ENCODE measurements around the gene TOR1B. TPM values are rescaled to one million over a fixed set of nuclear protein-coding genes. Genes with fewer than 3 reads are reported as not detected.
A peak's percentile ranks its signal among the peaks of the same experiment; 100 is the strongest.

TOR1B gene
- total RNA-seq, 2 experiments from 2014 or later, result 13.3 to 14.9 TPM

DNA sequence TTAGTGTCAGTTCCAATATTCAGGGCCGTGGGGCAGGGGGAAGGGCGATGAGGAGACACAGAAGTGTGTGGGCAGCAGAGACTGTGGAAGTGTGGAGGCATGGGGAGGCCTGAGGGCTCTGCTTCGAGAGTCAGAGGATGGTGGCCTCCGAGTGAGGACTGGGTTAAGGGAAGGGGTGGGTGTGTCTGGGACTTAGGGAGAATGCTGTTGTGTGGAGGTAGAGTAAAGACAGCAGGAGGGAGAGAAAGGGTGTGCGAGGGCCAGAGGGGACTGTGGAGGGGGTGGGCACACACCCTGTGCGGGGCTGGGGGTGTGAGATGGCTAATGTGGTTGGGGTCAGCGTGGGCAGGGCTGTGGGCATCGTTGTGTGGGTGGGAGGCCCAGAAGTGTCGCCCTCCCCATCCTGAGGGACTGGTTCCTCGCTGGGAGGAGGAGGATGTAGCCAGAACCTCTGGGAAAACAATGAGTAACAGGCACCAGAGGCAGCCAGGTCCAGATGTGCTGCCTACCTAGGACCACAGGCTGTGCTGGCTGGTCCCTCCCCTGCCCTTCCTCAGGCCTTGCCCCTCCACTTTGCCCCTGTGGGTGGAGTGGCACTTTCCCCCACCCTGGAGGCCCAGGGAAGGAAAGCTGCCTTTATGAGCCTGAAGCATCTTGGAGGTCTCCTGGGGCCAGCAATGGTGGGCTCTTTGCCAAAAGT lies 36.5 kb downstream of the TOR1B start:
- H3K4me2 ChIP-seq (ENCODE audit: low read length), result peak overlapping the region; percentile 58
- no peaks in the 10 kb centered on the region for H3K36me3 ChIP-seq (ENCODE audit: insufficient read depth, low read length)
- H3K4me3 ChIP-seq (ENCODE audit: low read depth, low read length, poor library complexity, severe bottlenecking), result no peak overlapping the region
- H3K27ac ChIP-seq (ENCODE audit: low read depth, low read length, poor library complexity, severe bottlenecking), result peak overlapping the region; percentile 62
- BruUV-seq (replicated peaks), result no TSS peak
- TF ChIP-seq, protein P1, sequence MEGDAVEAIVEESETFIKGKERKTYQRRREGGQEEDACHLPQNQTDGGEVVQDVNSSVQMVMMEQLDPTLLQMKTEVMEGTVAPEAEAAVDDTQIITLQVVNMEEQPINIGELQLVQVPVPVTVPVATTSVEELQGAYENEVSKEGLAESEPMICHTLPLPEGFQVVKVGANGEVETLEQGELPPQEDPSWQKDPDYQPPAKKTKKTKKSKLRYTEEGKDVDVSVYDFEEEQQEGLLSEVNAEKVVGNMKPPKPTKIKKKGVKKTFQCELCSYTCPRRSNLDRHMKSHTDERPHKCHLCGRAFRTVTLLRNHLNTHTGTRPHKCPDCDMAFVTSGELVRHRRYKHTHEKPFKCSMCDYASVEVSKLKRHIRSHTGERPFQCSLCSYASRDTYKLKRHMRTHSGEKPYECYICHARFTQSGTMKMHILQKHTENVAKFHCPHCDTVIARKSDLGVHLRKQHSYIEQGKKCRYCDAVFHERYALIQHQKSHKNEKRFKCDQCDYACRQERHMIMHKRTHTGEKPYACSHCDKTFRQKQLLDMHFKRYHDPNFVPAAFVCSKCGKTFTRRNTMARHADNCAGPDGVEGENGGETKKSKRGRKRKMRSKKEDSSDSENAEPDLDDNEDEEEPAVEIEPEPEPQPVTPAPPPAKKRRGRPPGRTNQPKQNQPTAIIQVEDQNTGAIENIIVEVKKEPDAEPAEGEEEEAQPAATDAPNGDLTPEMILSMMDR (conservative IDR thresholded peaks at IDR 0.05; ENCODE audit: low read length), result no peak
- no peak for TF ChIP-seq EZH2phosphoT487 (IDR thresholded peaks at IDR 0.05; ENCODE audit: borderline replicate concordance, low read depth, low read length)
- no peaks in the 10 kb centered on the region for H4K20me1 ChIP-seq (ENCODE audit: insufficient read depth, low read length)
- ChIA-PET POLR2A (interaction anchor here (0.6 kb wide), 1 partner anchor 11 kb away, joined by 3 read pairs; no protein-coding TSS in a partner anchor), CTCF (ENCODE audit: unreplicated experiment) (no interaction called here)
- H3K9me3 ChIP-seq (ENCODE audit: low read length), result no peaks in the 10 kb centered on the region
- H3K79me2 ChIP-seq (ENCODE audit: insufficient read depth, low read depth, low read length), result peaks cover 15% of the 10 kb centered on the region
- intact Hi-C loops (cut with micrococcal nuclease; ENCODE audit: unreplicated experiment), result no loop called here
- H3K4me1 ChIP-seq (ENCODE audit: insufficient read depth, low read length, poor library complexity, severe bottlenecking), result peaks cover 37% of the 10 kb centered on the region
- H2AFZ ChIP-seq (ENCODE audit: low read length), result no peak overlapping the region
- H3K9me2 ChIP-seq (ENCODE audit: insufficient read depth, low read length), result no peaks in the 10 kb centered on the region
- DNase-seq (ENCODE audit: low spot score), result no peak

DNA sequence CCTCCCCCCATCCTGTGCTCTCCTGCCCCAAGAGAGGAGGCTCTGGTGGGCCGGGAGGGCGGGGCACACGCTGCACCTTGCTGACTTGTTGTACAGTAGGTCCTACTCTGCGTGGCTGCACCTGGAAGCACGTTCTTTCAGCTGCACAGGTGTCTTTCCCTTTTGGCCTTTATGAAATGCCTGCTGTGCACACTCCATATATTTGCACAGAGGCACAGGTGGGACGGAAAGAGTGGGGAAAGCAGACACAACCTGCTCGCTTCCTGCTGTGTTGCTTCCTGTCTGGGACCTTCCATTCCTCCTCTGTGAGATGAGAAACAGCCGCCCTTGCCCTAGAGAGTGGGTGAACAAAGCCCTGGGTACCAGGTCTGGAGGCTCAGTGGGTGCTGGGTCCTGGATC lies 37.0 kb downstream of the TOR1B start:
- peak overlapping the region; percentile 58 for H3K4me2 ChIP-seq (ENCODE audit: low read length)
- ChIA-PET POLR2A (interaction anchor here (0.6 kb wide), 1 partner anchor 11 kb away, joined by 3 read pairs; no protein-coding TSS in a partner anchor), CTCF (ENCODE audit: unreplicated experiment) (no interaction called here)
- no TSS peak for BruUV-seq (replicated peaks)
- no peaks in the 10 kb centered on the region for H3K9me3 ChIP-seq (ENCODE audit: low read length)
- TF ChIP-seq EZH2phosphoT487 (IDR thresholded peaks at IDR 0.05; ENCODE audit: borderline replicate concordance, low read depth, low read length), result no peak
- TF ChIP-seq, protein P1 (conservative IDR thresholded peaks at IDR 0.05; ENCODE audit: low read length), result no peak
- H2AFZ ChIP-seq (ENCODE audit: low read length), result no peak overlapping the region
- H3K79me2 ChIP-seq (ENCODE audit: insufficient read depth, low read depth, low read length), result peaks cover 10% of the 10 kb centered on the region; the same call in 1 of the 2 replicates
- H3K9me2 ChIP-seq (ENCODE audit: insufficient read depth, low read length), result no peaks in the 10 kb centered on the region
- intact Hi-C loops (cut with micrococcal nuclease; ENCODE audit: unreplicated experiment), result no loop called here
- peak overlapping the region; percentile 62 for H3K27ac ChIP-seq (ENCODE audit: low read depth, low read length, poor library complexity, severe bottlenecking)
- no peak overlapping the region for H3K4me3 ChIP-seq (ENCODE audit: low read depth, low read length, poor library complexity, severe bottlenecking)
- peak; percentile 56 for DNase-seq (ENCODE audit: low spot score)
- H3K36me3 ChIP-seq (ENCODE audit: insufficient read depth, low read length), result no peaks in the 10 kb centered on the region
- peaks cover 38% of the 10 kb centered on the region for H3K4me1 ChIP-seq (ENCODE audit: insufficient read depth, low read length, poor library complexity, severe bottlenecking)
- H4K20me1 ChIP-seq (ENCODE audit: insufficient read depth, low read length), result no peaks in the 10 kb centered on the region

DNA sequence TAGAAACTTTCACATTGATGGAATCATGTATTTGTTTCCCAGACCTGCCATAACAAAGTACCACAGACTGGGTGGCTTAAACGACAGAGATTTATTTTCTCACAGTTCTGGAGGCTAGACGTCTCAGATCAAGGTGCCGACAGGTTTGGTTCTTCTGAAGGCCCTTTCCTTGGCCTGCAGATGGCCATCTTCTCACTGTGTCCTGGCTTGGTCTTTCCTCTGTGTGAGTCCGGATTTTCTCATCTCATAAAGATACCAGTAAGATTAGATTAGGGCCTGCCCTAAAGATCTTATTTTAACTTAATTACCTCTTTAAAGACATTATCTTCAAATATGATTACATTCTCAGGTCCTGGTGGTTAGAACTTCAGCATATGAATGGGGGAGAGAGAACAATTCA lies 38.1 kb downstream of the TOR1B start:
- POLR2A ChIA-PET, result no interaction called here
- BruUV-seq (replicated peaks), result no TSS peak
- no peaks in the 10 kb centered on the region for H3K36me3 ChIP-seq (ENCODE audit: insufficient read depth, low read length)
- H3K4me3 ChIP-seq (ENCODE audit: low read depth, low read length, poor library complexity, severe bottlenecking), result no peak overlapping the region
- H3K27ac ChIP-seq (ENCODE audit: low read depth, low read length, poor library complexity, severe bottlenecking), result no peak overlapping the region
- no peak for DNase-seq (ENCODE audit: low spot score)
- TF ChIP-seq EZH2phosphoT487 (IDR thresholded peaks at IDR 0.05; ENCODE audit: borderline replicate concordance, low read depth, low read length), result no peak
- TF ChIP-seq, protein P1 (conservative IDR thresholded peaks at IDR 0.05; ENCODE audit: low read length), result no peak
- peaks cover 39% of the 10 kb centered on the region for H3K4me1 ChIP-seq (ENCODE audit: insufficient read depth, low read length, poor library complexity, severe bottlenecking)
- no peaks in the 10 kb centered on the region for H4K20me1 ChIP-seq (ENCODE audit: insufficient read depth, low read length)
- no peak overlapping the region for H3K4me2 ChIP-seq (ENCODE audit: low read length)
- H3K79me2 ChIP-seq (ENCODE audit: insufficient read depth, low read depth, low read length), result peaks cover 6% of the 10 kb centered on the region; the same call in 1 of the 2 replicates
- no peaks in the 10 kb centered on the region for H3K9me2 ChIP-seq (ENCODE audit: insufficient read depth, low read length)
- no peaks in the 10 kb centered on the region for H3K9me3 ChIP-seq (ENCODE audit: low read length)
- intact Hi-C loops (cut with micrococcal nuclease; ENCODE audit: unreplicated experiment), result no loop called here
- no peak overlapping the region for H2AFZ ChIP-seq (ENCODE audit: low read length)
- CTCF ChIA-PET (ENCODE audit: unreplicated experiment), result no interaction called here
